Measurements from ENCODE around the gene ECT2. TPM values are rescaled to one million over a fixed set of nuclear protein-coding genes. Genes with fewer than 3 reads are reported as not detected.
A peak's percentile ranks its signal among the peaks of the same experiment; 100 is the strongest.

The ECT2 gene
- total RNA-seq, 2 donors from 2014 or later: 90.3 to 141 TPM

GRCh38 chr3:172804323-172804722, 53.8 kb downstream of the ECT2 start:
- no peak overlapping the region for H3K9ac ChIP-seq (ENCODE audit: extremely low read depth, low read length, poor library complexity, severe bottlenecking)
- no peak overlapping the region for H3K27ac Mint-ChIP-seq
- H3K4me3 Mint-ChIP-seq: no peak overlapping the region
- peaks cover 75% of the 10 kb centered on the region for H3K36me3 ChIP-seq (ENCODE audit: control insufficient read depth, insufficient read depth, low read length)
- H3K9me3 Mint-ChIP-seq: no peaks in the 10 kb centered on the region
- H3K27me3 ChIP-seq (ENCODE audit: control insufficient read depth, insufficient read depth, low read length, poor library complexity, severe bottlenecking): no peaks in the 10 kb centered on the region
- H3K4me3 ChIP-seq (ENCODE audit: low read length): no peak overlapping the region
- TF ChIP-seq, protein P1, sequence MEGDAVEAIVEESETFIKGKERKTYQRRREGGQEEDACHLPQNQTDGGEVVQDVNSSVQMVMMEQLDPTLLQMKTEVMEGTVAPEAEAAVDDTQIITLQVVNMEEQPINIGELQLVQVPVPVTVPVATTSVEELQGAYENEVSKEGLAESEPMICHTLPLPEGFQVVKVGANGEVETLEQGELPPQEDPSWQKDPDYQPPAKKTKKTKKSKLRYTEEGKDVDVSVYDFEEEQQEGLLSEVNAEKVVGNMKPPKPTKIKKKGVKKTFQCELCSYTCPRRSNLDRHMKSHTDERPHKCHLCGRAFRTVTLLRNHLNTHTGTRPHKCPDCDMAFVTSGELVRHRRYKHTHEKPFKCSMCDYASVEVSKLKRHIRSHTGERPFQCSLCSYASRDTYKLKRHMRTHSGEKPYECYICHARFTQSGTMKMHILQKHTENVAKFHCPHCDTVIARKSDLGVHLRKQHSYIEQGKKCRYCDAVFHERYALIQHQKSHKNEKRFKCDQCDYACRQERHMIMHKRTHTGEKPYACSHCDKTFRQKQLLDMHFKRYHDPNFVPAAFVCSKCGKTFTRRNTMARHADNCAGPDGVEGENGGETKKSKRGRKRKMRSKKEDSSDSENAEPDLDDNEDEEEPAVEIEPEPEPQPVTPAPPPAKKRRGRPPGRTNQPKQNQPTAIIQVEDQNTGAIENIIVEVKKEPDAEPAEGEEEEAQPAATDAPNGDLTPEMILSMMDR (conservative IDR thresholded peaks at IDR 0.05): no peak
- H3K36me3 Mint-ChIP-seq (ENCODE audit: low read depth): peaks cover 40% of the 10 kb centered on the region
- no peak for DNase-seq
- H3K4me1 ChIP-seq (ENCODE audit: control insufficient read depth, insufficient read depth, low read length): no peaks in the 10 kb centered on the region
- no peak overlapping the region for H3K27ac ChIP-seq (ENCODE audit: low read depth, low read length)
- H3K9me3 ChIP-seq (ENCODE audit: control insufficient read depth, low read length): no peaks in the 10 kb centered on the region
- no peaks in the 10 kb centered on the region for H3K27me3 Mint-ChIP-seq (ENCODE audit: insufficient read depth)
- H3K4me1 Mint-ChIP-seq: no peaks in the 10 kb centered on the region
- WGBS, 2 experiments (ENCODE audit: insufficient coverage in 1 of 2, insufficient read length in 1 of 2): 100% methylated on average over 1 of the region's 1 CpG; no CpG with 5 or more reads in 1 of the 2 experiments

DNA sequence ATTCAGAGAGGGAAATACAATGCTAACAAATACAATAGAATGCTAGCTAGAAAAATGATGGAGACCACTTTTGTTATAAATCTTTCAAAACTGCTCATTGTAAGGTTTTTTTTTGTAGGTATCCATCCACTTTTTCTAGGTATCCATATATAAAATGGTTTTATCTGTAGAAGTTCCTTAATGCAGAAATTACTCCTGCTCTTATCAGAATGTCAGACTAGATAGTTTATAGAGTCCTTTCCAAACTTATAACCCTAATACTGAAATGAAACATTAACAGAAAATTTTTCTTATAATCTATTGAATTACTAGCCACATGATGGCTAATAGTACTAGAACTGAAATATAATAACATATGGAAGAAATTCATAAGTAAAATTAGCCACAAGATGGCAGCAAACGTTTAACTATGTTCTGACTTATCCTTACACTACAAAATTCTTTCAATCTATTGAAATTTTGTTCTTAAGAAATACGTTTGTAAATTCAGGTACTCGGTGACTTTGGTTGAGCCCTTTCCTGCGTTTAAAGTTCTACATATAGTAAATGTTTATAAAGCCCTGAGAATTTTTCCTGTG, 58.5 kb downstream of the ECT2 start:
- H3K27ac Mint-ChIP-seq: no peak overlapping the region
- WGBS, 2 experiments (ENCODE audit: insufficient coverage in 1 of 2, insufficient read length in 1 of 2): 75% methylated on average over 3 of the region's 4 CpGs; no CpG with 5 or more reads in 1 of the 2 experiments
- H3K9ac ChIP-seq (ENCODE audit: extremely low read depth, low read length, poor library complexity, severe bottlenecking): no peak overlapping the region
- no peak overlapping the region for H3K4me3 ChIP-seq (ENCODE audit: low read length)
- peaks cover 30% of the 10 kb centered on the region for H3K36me3 Mint-ChIP-seq (ENCODE audit: low read depth)
- no peaks in the 10 kb centered on the region for H3K4me1 Mint-ChIP-seq
- H3K4me3 Mint-ChIP-seq: no peak overlapping the region
- TF ChIP-seq, protein P1 (conservative IDR thresholded peaks at IDR 0.05): peak; percentile 68
- no peaks in the 10 kb centered on the region for H3K4me1 ChIP-seq (ENCODE audit: control insufficient read depth, insufficient read depth, low read length)
- H3K27me3 ChIP-seq (ENCODE audit: control insufficient read depth, insufficient read depth, low read length, poor library complexity, severe bottlenecking): no peaks in the 10 kb centered on the region
- H3K27ac ChIP-seq (ENCODE audit: low read depth, low read length): no peak overlapping the region
- no peaks in the 10 kb centered on the region for H3K27me3 Mint-ChIP-seq (ENCODE audit: insufficient read depth)
- H3K9me3 Mint-ChIP-seq: no peaks in the 10 kb centered on the region
- peaks cover 52% of the 10 kb centered on the region for H3K36me3 ChIP-seq (ENCODE audit: control insufficient read depth, insufficient read depth, low read length)
- no peak for DNase-seq
- H3K9me3 ChIP-seq (ENCODE audit: control insufficient read depth, low read length): no peaks in the 10 kb centered on the region

DNA sequence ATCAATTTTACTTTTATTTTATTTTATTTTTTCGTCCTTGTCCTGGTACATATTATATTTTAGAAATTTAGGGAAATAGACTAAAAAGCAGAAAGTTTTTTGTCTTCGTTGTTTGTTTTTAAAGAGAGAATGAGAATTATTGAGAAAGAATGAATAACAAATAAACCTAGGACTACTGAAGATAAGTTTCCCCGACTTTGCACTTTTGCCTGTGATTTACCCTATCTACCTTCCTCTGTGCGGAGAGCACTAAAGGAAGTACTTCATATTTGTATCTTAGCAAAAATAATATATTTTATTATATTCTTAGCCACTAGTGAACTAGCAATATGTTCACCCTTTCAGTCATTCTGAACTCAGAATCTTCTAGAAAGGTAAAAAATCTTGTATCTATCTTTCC, 60.6 kb downstream of the ECT2 start:
- Mint-ChIP-seq H3K27ac (no peak overlapping the region), H3K36me3 (ENCODE audit: low read depth) (peaks cover 24% of the 10 kb centered on the region)
- DNase-seq: no peak

More for the DNA sequence above, 60.6 kb downstream of the ECT2 start:
- Histone ChIP-seq H3K4me3 (ENCODE audit: low read length) (no peak overlapping the region), H3K9ac (ENCODE audit: extremely low read depth, low read length, poor library complexity, severe bottlenecking) (no peak overlapping the region), H3K27ac (ENCODE audit: low read depth, low read length) (no peak overlapping the region), H3K27me3 (ENCODE audit: control insufficient read depth, insufficient read depth, low read length, poor library complexity, severe bottlenecking) (no peaks in the 10 kb centered on the region), H3K36me3 (ENCODE audit: control insufficient read depth, insufficient read depth, low read length) (peaks cover 51% of the 10 kb centered on the region), H3K9me3 (ENCODE audit: control insufficient read depth, low read length) (no peaks in the 10 kb centered on the region), H3K4me1 (ENCODE audit: control insufficient read depth, insufficient read depth, low read length) (no peaks in the 10 kb centered on the region)
- peaks cover 11% of the 10 kb centered on the region for H3K4me1 Mint-ChIP-seq
- no peak overlapping the region for H3K4me3 Mint-ChIP-seq
- H3K9me3 Mint-ChIP-seq: no peaks in the 10 kb centered on the region
- no peaks in the 10 kb centered on the region for H3K27me3 Mint-ChIP-seq (ENCODE audit: insufficient read depth)
- 80 to 86% methylated on average over 1 to 3 of the region's 4 CpGs for WGBS, 2 experiments (ENCODE audit: insufficient coverage in 1 of 2, insufficient read length in 1 of 2)
- TF ChIP-seq, protein P1 (conservative IDR thresholded peaks at IDR 0.05): no peak

Data from endodermal cell (in vitro differentiated cells).